Activated CD4-positive, CD25-positive, alpha-beta regulatory T cell treated with anti-CD3 and anti-CD28 coated beads, Interleukin-2, amount 50 U/mL, for 16 hours (primary cell): ENCODE results near the gene ANKRD40.

ENCODE experiments used
- DNase-seq: peaks from one replicate; pipeline ENCODE4 v3.0.0-alpha.2; 2020; ENCODE audit warnings: low read depth, low spot score

ANKRD40 gene

GRCh38 chr17:50649042-50649908, 58.4 kb downstream of the ANKRD40 start:
- no peak for DNase-seq

GRCh38 chr17:50647187-50647586, 60.5 kb downstream of the ANKRD40 start:
- DNase-seq, result no peak

- DNase-seq, result no peak
These were observed 61.7 kb downstream of the ANKRD40 start for GRCh38 chr17:50645748-50646682.
